ENCODE results near the gene HLA-C.
"Not testable (repeated sequence)": the region's sequence is repeated elsewhere in the genome, so short reads cannot be mapped to it uniquely, and the experiment has no call there.

The HLA-C gene

DNA sequence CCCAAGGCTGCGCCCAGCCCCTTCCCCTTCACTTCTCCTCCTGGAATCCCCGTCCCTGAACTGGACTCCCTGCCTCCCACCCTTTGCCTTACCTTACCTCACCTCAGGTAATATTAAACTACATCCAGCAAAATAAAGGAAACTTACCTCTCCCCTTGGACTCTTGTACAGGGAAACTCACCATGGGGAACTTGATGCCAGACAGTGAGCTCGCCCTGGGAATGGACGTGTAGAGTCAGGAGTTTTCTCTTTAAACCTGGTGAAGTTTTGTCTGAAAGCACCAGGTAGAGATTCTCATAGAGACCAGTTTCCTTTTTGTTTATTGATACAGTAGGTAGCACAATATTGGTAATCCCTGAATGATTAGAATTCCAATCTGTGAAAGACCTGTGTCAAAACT lies 544 bp upstream of the HLA-C start:
- FAIRE-seq (no peak), DNase-seq (ENCODE audit: extremely low spot score, insufficient read length, low read depth) (no peak)

GRCh38 chr6:31270788-31271640 lies 878 bp downstream of the HLA-C start:
- DNase-seq (ENCODE audit: extremely low spot score, insufficient read length, low read depth) (no peak), FAIRE-seq (no peak)

- FAIRE-seq (no peak), DNase-seq (ENCODE audit: extremely low spot score, insufficient read length, low read depth) (no peak)
These were observed 3.1 kb downstream of the HLA-C start for GRCh38 chr6:31268836-31269235.

DNA sequence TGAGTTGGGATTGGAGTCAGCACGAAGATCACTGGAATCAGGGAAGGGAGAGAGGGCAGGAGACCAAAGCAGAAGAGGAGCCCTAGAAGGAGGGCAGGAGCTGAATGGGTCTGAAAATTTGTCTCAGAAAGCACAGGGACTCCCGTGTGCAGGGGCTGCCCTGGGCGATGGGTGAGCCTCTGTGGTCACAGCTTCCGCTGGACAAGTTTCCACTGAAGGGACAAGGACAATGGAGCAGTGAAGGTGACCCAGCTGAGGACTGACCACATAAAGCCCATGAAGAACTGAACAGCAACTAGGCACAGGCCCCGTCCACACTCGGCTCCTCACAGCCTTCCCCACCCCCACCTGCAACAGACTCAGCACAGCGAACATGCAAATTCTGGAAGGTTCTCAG lies 3.5 kb downstream of the HLA-C start:
- no peak for DNase-seq (ENCODE audit: extremely low spot score, insufficient read length, low read depth)
- FAIRE-seq = no peak

- FAIRE-seq = peak; percentile 36
- DNase-seq (ENCODE audit: extremely low spot score, insufficient read length, low read depth) = no peak
These were observed 4.1 kb downstream of the HLA-C start for GRCh38 chr6:31267651-31268368.

DNA sequence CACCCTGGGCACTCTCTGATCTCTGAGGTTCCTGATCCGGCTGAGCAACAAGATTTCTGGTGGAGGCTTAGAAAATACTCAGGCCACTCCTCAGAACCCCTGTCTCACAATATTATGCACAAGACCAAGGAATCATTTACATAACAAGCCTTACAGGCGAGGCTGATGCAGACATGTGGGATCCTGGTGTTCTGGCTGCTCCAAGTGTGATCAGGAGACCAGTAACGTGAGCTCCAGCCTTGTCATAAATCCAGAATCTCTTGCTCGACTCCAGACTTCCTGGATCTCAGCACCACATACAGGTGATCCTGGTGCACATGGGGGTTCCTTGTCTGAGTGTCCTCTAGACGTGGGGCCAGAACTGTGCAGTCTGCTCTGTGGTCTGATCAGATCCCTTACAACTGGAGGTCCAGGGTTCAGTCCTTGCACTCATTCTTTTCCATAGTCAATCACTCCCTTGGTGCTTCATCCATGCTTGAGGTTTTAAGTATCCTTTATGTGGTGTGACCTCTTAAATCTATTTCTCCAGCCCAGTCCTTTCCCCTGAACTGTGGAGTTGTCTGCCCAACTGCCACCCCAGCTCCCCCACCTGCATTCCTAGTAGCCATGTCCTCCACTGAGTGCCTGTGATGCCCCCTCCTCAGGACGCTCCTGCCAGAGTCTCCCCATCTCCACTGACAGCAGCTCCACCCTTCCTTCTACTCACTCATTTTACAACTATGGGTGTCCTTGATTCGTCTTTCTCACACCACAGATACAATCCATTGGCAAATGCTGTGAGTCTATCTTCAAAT lies 5.1 kb downstream of the HLA-C start:
- DNase-seq (ENCODE audit: extremely low spot score, insufficient read length, low read depth) (no peak), FAIRE-seq (peak; percentile 45)

GRCh38 chr6:31265926-31266325 lies 6.0 kb downstream of the HLA-C start:
- no peak for DNase-seq (ENCODE audit: extremely low spot score, insufficient read length, low read depth)
- FAIRE-seq = no peak

- not testable (repeated sequence) for FAIRE-seq; DNase-seq (ENCODE audit: extremely low spot score, insufficient read length, low read depth)
These were observed 8.5 kb downstream of the HLA-C start for GRCh38 chr6:31263346-31263933.

DNA sequence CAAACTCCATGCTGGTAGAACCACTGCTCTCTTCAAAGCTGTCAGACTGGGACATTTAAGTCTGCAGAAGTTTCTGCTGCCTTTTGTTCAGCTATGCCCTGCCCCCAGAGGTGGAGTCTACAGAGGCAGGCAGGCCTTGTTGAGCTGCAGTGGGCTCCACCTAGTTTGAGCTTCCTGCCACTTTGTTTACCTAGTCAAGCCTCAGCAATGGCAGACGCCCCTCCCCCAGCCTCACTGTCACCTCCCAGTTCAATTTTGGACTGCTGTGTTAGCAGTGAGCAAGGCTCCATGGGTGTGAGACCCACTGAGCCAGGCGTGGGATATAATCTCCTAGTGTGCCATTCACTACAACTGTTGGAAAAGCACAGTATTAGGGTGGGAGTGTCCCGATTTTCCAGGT lies 11.9 kb downstream of the HLA-C start:
- not testable (repeated sequence) for FAIRE-seq; DNase-seq (ENCODE audit: extremely low spot score, insufficient read length, low read depth)

- no peak for FAIRE-seq
These were observed 19.3 kb downstream of the HLA-C start for GRCh38 chr6:31252625-31253024.

GRCh38 chr6:31251261-31251660 lies 20.6 kb downstream of the HLA-C start:
- no peak for DNase-seq (ENCODE audit: extremely low spot score, insufficient read length, low read depth)

More at GRCh38 chr6:31252625-31253024, 19.3 kb downstream of the HLA-C start:
- DNase-seq (ENCODE audit: extremely low spot score, insufficient read length, low read depth) = no peak

DNA sequence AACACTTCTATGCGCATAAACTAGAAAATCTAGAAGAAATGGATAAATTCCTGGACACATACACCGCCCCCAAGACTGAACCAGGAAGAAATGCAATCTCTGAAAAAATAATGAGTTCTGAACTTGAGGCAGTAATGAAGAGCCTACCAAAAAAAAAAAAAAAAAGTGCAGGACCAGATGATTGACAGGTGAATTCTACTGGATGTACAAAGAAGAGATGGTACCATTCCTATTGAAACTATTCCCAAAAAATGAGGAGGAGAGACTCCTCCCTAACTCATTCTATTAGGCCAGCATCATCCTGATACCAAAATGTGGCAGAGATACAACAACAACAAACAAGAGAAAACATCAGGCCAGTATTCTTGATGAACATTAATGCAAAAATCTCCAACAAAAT lies 22.7 kb downstream of the HLA-C start:
- no peak for FAIRE-seq
- no peak for DNase-seq (ENCODE audit: extremely low spot score, insufficient read length, low read depth)

More at GRCh38 chr6:31251261-31251660, 20.6 kb downstream of the HLA-C start:
- FAIRE-seq = no peak

- FAIRE-seq = no peak
- no peak for DNase-seq (ENCODE audit: extremely low spot score, insufficient read length, low read depth)
These were observed 24.1 kb downstream of the HLA-C start for GRCh38 chr6:31247813-31248212.

DNA sequence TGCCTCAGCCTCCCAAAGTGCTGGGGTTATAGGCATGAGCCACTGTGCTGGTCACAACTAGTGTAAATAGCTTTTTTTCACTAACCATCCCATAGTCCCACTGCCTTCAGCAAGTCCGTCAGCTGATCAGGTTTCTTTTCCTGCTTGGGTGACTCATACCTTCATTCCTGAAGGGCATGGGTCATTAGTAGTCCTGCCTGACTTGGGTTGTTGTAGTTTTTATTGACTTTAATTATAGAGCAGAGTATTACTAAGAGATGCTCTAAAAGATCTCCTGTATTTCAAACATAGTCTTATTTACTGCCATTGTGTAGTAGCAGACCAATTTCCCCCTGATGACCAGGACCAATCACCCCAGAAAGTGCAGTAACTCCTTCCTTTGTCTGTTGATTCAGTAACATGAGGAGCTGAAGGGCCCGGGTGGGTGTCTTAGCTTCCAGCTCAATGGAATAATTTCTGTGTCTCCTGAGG lies 25.8 kb downstream of the HLA-C start:
- no peak for FAIRE-seq
- no peak for DNase-seq (ENCODE audit: extremely low spot score, insufficient read length, low read depth)

- DNase-seq (ENCODE audit: extremely low spot score, insufficient read length, low read depth) = no peak
- no peak for FAIRE-seq
These were observed 28.4 kb downstream of the HLA-C start for GRCh38 chr6:31243508-31243907.

DNA sequence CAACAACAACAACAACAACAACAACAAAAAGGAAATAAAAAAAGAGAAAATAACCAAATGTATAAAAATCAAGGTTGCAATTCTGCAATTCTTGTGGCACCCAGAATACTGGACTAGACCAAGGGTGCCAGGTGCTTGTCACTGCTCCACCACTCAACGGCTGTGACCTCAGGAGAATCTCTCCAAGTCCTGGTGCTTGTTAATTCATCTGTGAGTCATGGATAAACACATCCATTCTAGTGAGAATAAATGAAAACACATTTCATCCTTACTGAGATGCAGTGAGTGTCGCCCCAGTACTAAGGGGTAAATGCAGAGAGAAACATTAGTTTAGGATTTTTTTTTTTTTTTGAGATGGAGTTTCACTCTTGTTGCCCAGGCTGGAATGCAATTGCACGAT lies 32.0 kb downstream of the HLA-C start:
- DNase-seq (ENCODE audit: extremely low spot score, insufficient read length, low read depth) = no peak
- no peak for FAIRE-seq

DNA sequence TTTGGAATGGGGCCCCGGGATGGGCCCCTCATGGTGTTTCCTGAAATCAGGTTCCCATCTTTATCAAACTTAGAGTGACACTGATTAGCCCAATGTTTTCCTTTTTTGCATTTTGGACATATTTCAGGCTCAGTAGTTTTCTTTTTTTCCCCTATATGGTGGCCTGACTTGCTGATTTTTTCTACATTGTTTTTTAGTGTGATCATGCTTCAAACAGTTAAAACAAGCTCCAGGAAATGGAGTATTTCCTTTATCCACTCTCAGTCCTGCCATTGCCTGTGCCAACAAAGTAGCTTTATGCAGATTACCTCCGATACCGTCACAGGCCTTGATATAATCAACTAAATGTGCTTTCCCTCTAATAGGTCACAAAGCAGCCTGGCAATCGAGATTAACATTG lies 37.8 kb downstream of the HLA-C start:
- not testable (repeated sequence) for DNase-seq (ENCODE audit: extremely low spot score, insufficient read length, low read depth); FAIRE-seq

DNA sequence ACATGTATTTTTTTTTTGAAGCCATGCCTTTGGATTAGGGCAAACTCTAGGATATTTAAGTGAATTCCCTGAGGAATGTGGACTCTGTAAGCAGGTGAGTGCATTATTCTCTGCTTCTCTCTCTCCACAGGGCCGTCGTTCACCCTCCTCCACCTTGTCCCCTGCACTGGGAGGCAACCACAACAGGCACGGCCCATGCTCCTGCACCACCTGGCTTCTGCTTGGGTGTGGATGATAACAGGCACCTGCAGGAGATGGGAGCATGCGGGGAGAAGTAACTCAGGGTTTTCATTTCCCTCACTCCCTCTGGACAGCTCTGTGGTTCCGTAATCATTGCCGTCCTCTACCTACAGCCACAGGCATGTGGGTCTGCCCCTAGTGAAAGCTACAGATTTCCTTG lies 43.4 kb downstream of the HLA-C start:
- FAIRE-seq = no peak
- no peak for DNase-seq (ENCODE audit: extremely low spot score, insufficient read length, low read depth)

DNA sequence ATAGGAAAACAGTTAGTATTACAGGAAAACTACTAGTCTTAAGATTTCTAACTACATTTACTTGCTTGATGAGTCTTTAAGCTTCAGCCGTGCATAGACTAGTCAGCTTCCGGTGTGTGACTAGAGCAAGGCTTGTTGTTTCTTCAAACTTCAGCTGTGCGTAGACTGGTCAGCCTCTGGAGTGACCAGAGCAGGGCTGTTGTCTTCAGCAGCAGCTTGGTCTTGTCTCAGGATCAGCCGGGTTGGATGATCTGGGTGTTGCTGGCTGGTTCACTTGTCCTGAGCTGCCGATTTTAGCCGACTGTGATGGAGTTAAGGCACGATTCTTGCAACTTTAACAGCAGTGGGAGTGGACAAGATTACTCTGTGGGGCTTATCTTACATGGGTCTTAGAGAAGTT lies 44.7 kb downstream of the HLA-C start:
- no peak for FAIRE-seq
- no peak for DNase-seq (ENCODE audit: extremely low spot score, insufficient read length, low read depth)

DNA sequence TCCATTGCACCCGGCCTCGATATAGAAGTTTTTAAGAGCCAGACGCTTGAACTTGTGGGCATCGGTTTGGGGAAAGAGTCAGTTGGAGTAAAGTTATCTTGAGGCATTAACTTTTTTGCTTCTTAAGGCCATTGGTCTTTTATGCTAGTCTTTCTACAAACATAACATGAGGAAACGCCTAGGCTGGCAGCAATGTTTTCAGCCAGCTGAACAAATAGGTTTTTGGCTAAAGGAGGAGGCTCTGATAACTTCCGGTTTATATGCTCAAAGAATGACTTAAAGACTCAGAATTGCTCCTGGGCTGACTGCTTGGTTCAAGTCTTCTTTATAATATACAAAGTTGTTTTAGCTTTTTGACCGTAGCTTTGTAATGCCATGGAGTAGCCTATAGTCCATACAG lies 46.2 kb downstream of the HLA-C start:
- DNase-seq (ENCODE audit: extremely low spot score, insufficient read length, low read depth) = no peak
- no peak for FAIRE-seq
